Right atrium auricular region (tissue), 2 donors: Measurements from ENCODE around the gene PRCD. TPM values are rescaled to one million over a fixed set of nuclear protein-coding genes. Genes with fewer than 3 reads are reported as not detected.

Source experiments
- DNase-seq: peaks from one replicate; pipeline ENCODE4 v3.0.0-alpha.2; 2019; ENCODE audit warnings: low spot score
- H3K27ac ChIP-seq, 2 donors: fragments of 200-600 bp; sonication (generic); 1 replicate in 1 of 2; 2 replicates in 1 of 2; pipeline ENCODE4 v1.5.1; 2016 to 2019
- H3K27me3 ChIP-seq, 2 donors: fragments of 200-600 bp; sonication (generic); one replicate each; pipeline versions ENCODE4 v1.5.1 to v1.6.0; 2017 to 2019
- H3K36me3 ChIP-seq: fragments of 200-600 bp; sonication (generic); one replicate; pipeline ENCODE4 v1.5.1; 2016
- H3K4me1 ChIP-seq, 2 donors: fragments of 200-600 bp; sonication (generic); one replicate each; pipeline versions ENCODE4 v1.5.1 to v1.6.0; 2017 to 2019
- H3K4me3 ChIP-seq, 2 donors: fragments of 200-600 bp; sonication (generic); 1 replicate in 1 of 2; 2 replicates in 1 of 2; pipeline ENCODE4 v1.5.1; 2017 to 2019; ENCODE audit warnings: mild to moderate bottlenecking in 1 of 2, moderate library complexity in 1 of 2
- H3K9me3 ChIP-seq, 2 donors: fragments of 200-600 bp; sonication (generic); one replicate each; pipeline ENCODE4 v1.5.1; 2019
- CTCF ChIP-seq, 2 donors: fragments of 200-600 bp; sonication (generic); IDR thresholded peaks; one replicate each; pipeline ENCODE4 v1.5.1; 2019; ENCODE audit warnings: antibody characterized with exemption in 2 of 2
- total RNA-seq, 2 donors: library from RNA; depleted of rRNA; stranded (reverse); fragments of >200 nt; gene quantifications; one replicate each; pipeline ENCODE4 v1.1.0, GENCODE V29; 2016

The PRCD gene
- total RNA-seq, 2 donors from 2014 or later: 2.1 to 3.5 TPM

DNA sequence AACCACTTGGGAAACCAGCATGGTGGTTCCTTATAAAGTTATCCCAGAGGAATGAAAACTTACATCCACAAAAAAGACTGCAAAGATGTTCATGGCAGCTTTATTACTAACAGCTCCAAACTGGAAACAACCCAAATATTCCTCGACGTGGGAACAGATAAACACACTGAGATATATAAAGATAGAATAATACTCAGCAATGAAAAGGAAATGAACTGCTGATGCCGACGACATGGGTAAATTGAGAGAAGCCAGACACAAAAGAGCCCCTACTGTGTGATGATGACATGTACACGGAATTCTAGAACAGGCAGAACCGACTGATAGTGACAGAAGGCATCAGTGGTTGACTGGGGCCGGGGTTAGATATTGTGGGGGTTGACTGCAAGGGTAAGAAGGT is 9.7 kb downstream of the PRCD start:
- no peak for DNase-seq
- no peak overlapping the region for H3K4me3 ChIP-seq
- no peaks in the 10 kb centered on the region for H3K27me3 ChIP-seq
- H3K36me3 ChIP-seq: no peaks in the 10 kb centered on the region
- TF ChIP-seq CTCF (IDR thresholded peaks at IDR 0.05): no peak
- H3K27ac ChIP-seq: no peak overlapping the region
- no peaks in the 10 kb centered on the region for H3K9me3 ChIP-seq
- peaks cover 0 to 61% of the 10 kb centered on the region in 2 donors for H3K4me1 ChIP-seq

GRCh38 chr17:76550712-76551615 is 11.1 kb downstream of the PRCD start:
- Histone ChIP-seq H3K4me1 (peaks cover 0 to 50% of the 10 kb centered on the region in 2 donors), H3K27me3 (no peaks in the 10 kb centered on the region), H3K9me3 (no peaks in the 10 kb centered on the region), H3K36me3 (no peaks in the 10 kb centered on the region), H3K4me3 (no peak overlapping the region), H3K27ac (peak overlapping the region; percentile 8 to 18)
- no peak for TF ChIP-seq CTCF (IDR thresholded peaks at IDR 0.05)
- no peak for DNase-seq

GRCh38 chr17:76551685-76552084 is 11.8 kb downstream of the PRCD start:
- Histone ChIP-seq H3K27ac (peak overlapping the region in 1 of 2 donors; percentile 8), H3K4me3 (no peak overlapping the region)

DNA sequence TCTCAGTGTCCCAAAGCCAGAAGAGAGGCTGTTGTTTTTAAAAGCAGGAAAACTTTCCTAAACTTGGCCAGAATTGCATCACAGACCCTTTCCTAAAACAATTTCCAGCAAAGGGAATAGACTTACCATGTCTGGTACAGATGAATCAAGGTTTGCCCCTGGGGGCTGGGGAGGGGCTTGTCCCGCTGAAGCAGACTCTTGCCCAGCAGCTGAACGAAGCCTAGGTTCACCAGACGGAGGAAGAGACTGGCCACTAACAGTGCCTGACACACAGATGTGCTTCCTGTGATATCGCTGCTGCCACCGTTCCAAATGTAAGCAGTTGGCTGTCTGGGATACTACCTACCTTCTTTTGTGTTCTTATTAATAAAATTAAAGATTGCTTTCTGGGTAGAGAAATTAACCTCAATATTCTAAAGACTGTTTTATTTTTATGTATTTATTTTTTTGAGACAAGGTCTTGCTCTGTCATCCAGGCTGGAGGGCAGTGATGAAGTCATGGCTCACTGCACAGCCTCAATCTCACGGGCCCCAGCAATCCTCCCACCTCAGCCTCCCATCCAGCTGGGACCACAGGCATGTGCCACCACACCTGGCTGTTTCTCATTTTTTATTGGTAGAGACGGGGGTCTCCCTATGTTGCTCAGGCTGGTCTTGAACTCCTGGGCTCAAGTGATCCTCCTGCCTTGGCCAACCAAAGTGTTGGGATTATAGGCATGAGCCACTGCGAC is 13.5 kb downstream of the PRCD start:
- no peaks in the 10 kb centered on the region for H3K36me3 ChIP-seq
- no peak overlapping the region for H3K4me3 ChIP-seq
- peaks cover 0 to 43% of the 10 kb centered on the region in 2 donors for H3K4me1 ChIP-seq
- H3K27me3 ChIP-seq: no peaks in the 10 kb centered on the region
- TF ChIP-seq CTCF (IDR thresholded peaks at IDR 0.05): no peak
- peak overlapping the region; percentile 48 to 52 for H3K27ac ChIP-seq
- H3K9me3 ChIP-seq: no peaks in the 10 kb centered on the region
- DNase-seq: no peak

More at GRCh38 chr17:76551685-76552084, 11.8 kb downstream of the PRCD start:
- no peaks in the 10 kb centered on the region for H3K36me3 ChIP-seq
- DNase-seq: no peak
- H3K9me3 ChIP-seq: no peaks in the 10 kb centered on the region
- no peaks in the 10 kb centered on the region for H3K27me3 ChIP-seq
- peaks cover 0 to 47% of the 10 kb centered on the region in 2 donors for H3K4me1 ChIP-seq
- TF ChIP-seq CTCF (IDR thresholded peaks at IDR 0.05): no peak

DNA sequence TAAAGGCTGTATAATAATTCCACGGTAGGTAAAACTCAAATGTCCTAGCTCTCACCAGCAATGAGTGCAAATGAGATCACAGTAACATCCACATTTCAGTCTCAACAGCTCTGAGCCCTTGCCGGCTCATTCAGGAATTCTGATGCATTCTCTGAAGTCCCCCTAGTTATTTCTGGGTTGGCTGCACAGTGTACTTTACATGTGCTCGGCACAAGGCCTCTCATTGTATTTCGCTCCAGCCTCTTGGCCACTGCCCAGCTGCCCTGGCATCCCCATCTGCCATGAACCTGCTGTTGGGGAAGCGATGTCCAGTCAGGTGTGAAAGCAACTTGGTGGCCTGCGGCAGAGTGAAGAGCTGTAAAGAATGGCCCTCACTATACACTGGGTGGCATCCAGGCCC is 14.3 kb downstream of the PRCD start:
- Histone ChIP-seq H3K27ac (peak overlapping the region; percentile 48 to 52), H3K27me3 (no peaks in the 10 kb centered on the region), H3K4me3 (no peak overlapping the region), H3K36me3 (no peaks in the 10 kb centered on the region), H3K4me1 (peaks cover 0 to 47% of the 10 kb centered on the region in 2 donors), H3K9me3 (no peaks in the 10 kb centered on the region)
- TF ChIP-seq CTCF (IDR thresholded peaks at IDR 0.05): no peak
- DNase-seq: no peak
